ENCODE data around the gene MN1.
A peak's percentile ranks its signal among the peaks of the same experiment; 100 is the strongest.

MN1 gene

GRCh38 chr22:27827604-27828587 is 26.3 kb upstream of the MN1 start:
- no peak for DNase-seq (ENCODE audit: low read depth in 2 of 2)

- DNase-seq (ENCODE audit: low read depth in 2 of 2), result no peak
Measured at GRCh38 chr22:27825174-27825573, 23.6 kb upstream of the MN1 start.

- DNase-seq (ENCODE audit: low read depth in 2 of 2), result no peak
Measured at GRCh38 chr22:27823221-27823620, 21.7 kb upstream of the MN1 start.

GRCh38 chr22:27820896-27821866 is 19.6 kb upstream of the MN1 start:
- no peak for DNase-seq (ENCODE audit: low read depth in 2 of 2)

GRCh38 chr22:27816552-27816951 is 15.0 kb upstream of the MN1 start:
- no peak for DNase-seq (ENCODE audit: low read depth in 2 of 2)

GRCh38 chr22:27815826-27816530 is 14.4 kb upstream of the MN1 start:
- DNase-seq (ENCODE audit: low read depth in 2 of 2), result no peak

GRCh38 chr22:27814993-27815392 is 13.4 kb upstream of the MN1 start:
- no peak for DNase-seq (ENCODE audit: low read depth in 2 of 2)

GRCh38 chr22:27811778-27812177 is 10.2 kb upstream of the MN1 start:
- no peak for DNase-seq (ENCODE audit: low read depth in 2 of 2)

- no peak for DNase-seq (ENCODE audit: low read depth in 2 of 2)
Measured at GRCh38 chr22:27810609-27811151, 9.1 kb upstream of the MN1 start.

- no peak for DNase-seq (ENCODE audit: low read depth in 2 of 2)
Measured at GRCh38 chr22:27809700-27810608, 8.4 kb upstream of the MN1 start.

GRCh38 chr22:27809226-27809603 is 7.7 kb upstream of the MN1 start:
- DNase-seq (ENCODE audit: low read depth in 2 of 2), result no peak

- DNase-seq (ENCODE audit: low read depth in 2 of 2), result no peak
Measured at GRCh38 chr22:27808451-27809225, 7.1 kb upstream of the MN1 start.

- DNase-seq (ENCODE audit: low read depth in 2 of 2), result no peak
Measured at GRCh38 chr22:27805841-27806240, 4.3 kb upstream of the MN1 start.

GRCh38 chr22:27804470-27805297 is 3.1 kb upstream of the MN1 start:
- DNase-seq (ENCODE audit: low read depth in 2 of 2), result peak in 1 of 2 donors; percentile 45

- DNase-seq (ENCODE audit: low read depth in 2 of 2), result no peak
Measured at GRCh38 chr22:27803841-27804415, 2.4 kb upstream of the MN1 start.

GRCh38 chr22:27802346-27803073 is 954 bp upstream of the MN1 start:
- no peak for DNase-seq (ENCODE audit: low read depth in 2 of 2)

GRCh38 chr22:27801202-27801615 is 347 bp downstream of the MN1 start:
- DNase-seq (ENCODE audit: low read depth in 2 of 2), result no peak

All from stimulated activated CD4-positive, alpha-beta T cell treated with anti-CD3 and anti-CD28 coated beads, Interleukin-15, amount 100 ng/mL, for 48 hours (primary cell).